Activated CD4-positive, alpha-beta T cell treated with anti-CD3 and anti-CD28 coated beads for 24 hours (primary cell): ENCODE data around the gene RGS7.
"Not testable (repeated sequence)": the region's sequence is repeated elsewhere in the genome, so short reads cannot be mapped to it uniquely, and the experiment has no call there.

Source experiments
- DNase-seq, 2 donors: peaks; one replicate each; pipeline ENCODE4 v3.0.0-alpha.2; 2020; ENCODE audit warnings: low read depth in 2 of 2

The RGS7 gene

DNA sequence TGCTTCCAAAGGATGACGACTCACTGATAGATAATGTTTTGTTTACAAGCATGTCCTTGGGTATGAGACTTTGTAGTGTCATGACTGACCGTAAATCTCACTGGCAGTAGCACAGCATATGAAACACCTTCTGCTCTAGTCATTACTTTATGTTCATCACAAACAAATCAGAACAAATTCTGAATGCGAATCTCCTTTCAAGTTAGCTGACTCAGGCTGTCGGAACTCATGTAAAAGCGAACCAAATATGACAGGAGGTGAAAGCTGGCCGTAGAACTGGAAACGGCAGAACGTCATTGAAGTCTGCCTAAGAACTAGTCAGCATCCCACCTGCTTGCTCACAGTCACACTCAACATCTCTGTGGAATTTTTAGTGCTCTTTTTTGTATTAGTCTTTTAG, 143.9 kb downstream of the RGS7 start:
- no peak for DNase-seq

DNA sequence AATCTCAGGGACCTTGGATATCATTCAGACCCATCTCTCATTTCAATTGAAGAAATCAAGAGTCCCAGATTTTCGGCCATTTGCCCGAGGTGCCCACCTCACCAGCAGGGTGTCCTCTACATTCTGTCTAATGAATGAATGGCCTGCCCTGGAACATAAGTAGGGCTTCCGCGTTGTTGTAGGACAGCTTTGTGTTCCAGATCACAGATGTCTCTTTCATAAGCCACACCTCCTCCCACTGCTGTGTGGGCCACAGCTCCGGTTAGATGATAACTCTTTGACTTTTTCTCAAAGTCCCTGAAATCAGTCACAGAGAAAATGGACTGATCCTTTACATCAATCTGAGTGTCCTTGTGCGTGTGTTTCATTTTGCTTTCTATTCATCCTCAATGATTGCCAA, 144.4 kb downstream of the RGS7 start:
- no peak for DNase-seq

DNA sequence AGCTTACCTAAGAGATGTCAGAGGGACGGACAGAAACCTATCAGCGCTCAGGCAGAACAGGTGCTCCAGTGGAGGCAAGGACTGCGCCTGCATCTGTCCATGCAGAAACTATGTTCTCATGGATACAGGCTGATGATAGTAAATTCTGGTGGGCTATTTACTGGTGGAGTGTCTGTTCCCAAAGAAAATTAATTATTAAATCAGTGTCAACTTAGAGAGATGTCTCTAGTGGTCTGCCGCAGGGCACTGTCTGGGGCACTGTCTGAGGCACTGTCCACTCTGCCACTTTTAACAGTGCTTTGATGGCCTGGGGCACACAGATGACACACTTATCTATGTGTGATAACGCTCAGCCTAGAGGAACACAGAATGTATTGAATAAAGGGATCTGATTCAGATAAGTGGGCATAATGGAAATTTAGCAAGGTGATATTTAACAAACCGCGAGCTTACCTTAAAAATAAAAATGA, 148.1 kb downstream of the RGS7 start:
- DNase-seq = no peak

- DNase-seq = no peak
Measured at GRCh38 chr1:241203817-241204216, 153.2 kb downstream of the RGS7 start.

DNA sequence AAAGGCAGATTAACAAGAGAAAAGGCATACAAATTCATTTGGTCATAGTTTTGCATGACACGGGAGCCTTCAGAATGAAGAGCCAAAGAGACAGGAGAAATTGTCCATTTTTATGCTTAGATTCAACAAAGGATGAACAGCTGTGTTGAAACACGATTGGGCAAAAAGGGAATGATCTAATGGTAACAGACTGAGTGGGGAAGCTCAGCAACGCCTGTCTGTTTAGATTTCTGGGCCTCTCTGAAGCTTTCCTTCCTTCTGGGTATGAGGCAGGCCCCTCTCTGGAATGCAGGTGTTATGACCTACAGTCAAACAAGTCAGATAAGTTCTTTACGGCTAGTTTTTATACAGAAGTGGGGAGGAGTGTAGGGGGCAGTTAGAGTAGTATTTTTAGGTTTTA, 154.6 kb downstream of the RGS7 start:
- no peak for DNase-seq

GRCh38 chr1:241186716-241187115, 170.3 kb downstream of the RGS7 start:
- DNase-seq = no peak

DNA sequence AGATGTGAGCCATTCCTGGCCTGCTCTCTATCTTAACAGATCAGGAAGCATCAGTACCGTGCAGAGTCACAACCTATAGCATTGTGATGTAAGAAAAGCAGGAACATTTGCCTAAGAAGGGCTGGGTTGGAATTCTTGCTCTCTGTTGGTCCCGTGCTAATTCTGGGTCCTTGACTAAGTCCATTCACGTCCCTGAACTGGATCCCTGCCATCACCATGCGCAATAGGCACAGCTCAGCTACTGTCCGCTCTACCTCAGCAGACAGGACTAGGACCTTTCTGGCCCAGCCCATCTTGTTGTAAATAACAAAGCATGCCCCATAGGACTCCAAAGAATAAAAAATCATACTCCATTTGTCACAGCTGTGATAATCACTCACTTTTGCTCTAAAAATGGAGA, 175.0 kb downstream of the RGS7 start:
- no peak for DNase-seq

- no peak for DNase-seq
Measured at GRCh38 chr1:241181471-241181870, 175.5 kb downstream of the RGS7 start.

DNA sequence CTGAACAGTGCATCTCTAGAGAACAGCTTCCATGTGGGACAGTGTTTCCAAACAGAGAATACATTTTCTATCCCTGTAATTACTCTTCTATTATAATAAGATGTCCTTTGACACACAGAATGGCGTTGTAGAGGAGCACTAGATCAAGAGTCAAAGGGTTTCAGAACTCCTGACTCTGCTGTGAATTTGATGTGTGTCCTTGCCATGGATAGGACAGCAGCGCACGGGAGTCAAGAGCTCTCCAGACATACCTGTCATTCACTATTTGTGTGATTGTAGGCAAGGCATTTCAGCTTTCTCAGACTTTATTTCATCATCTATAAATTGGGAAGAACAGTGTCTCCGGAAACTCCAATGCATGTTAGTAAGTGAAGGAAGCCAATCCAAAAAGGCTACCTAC, 176.4 kb downstream of the RGS7 start:
- DNase-seq = no peak

- DNase-seq = no peak
Measured at GRCh38 chr1:241177660-241178059, 179.3 kb downstream of the RGS7 start.

GRCh38 chr1:241172486-241172885, 184.5 kb downstream of the RGS7 start:
- DNase-seq = no peak

- DNase-seq = no peak
Measured at GRCh38 chr1:241171991-241172390, 185.0 kb downstream of the RGS7 start.

DNA sequence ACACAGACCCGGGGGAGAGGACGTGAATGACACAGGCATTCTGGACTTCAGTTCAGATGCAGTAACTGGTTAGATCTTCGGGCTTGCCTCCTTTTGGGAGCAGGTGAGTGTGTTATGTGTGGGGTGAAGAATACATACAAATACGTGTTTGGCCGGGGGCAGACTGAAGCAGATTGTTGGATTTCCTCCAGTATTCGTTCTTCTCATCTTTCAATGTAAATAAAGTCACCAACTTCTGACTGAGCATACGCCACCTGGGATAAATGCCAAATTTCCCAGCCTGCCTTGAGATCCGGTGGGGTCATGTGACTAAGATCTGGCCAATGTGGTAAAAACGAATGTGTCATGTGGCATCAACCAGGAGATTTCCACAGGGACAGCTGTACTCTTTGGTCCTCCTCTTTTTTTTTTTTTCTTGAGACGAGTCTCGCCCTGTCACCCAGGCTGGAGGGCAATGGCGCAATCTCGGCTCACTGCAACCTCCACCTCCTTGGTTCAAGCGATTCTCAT, 189.8 kb downstream of the RGS7 start:
- no peak for DNase-seq

GRCh38 chr1:241166625-241167024, 190.4 kb downstream of the RGS7 start:
- DNase-seq = no peak

- not testable (repeated sequence) for DNase-seq
Measured at GRCh38 chr1:241165256-241165655, 191.7 kb downstream of the RGS7 start.

DNA sequence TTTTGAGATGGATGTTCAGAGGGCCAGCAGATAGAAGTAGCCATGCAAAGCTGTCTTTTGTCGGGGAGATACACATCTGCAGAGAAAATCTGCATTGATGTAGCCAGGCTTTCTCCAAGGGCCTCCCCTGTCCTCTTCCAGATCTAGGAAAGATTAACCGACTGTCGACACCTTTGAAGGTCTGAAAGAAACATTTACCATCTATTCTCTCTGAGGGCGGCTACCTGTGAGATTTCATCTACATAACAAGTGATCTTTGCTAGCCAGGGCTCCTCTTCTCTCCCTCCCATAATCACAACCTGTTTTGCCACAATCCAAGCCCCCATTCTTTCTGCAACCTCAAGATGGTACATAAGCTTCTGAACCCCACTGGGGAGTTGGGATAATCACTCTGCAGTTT, 193.6 kb downstream of the RGS7 start:
- no peak for DNase-seq

DNA sequence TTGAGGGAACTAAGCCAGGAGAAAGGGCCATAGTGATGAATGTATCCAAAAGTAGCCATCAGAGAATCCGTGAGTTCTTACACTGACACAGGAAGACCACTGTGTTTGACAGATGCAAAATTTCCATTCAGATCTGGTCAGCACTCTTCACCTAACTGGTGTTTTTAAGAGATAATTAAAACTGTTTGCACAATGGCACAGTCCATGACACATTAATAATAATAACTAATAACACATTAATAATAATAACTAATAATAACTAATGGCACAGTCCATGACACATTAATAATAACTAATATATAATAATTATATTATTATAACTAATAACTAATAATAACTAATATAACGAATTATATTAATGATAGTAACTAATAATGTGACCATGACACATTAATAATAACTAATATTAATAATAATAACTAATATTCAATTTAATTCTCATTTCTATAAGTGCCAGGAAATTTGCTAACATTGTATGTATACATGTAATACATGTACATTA, 195.8 kb downstream of the RGS7 start:
- no peak for DNase-seq

- DNase-seq = no peak
Measured at GRCh38 chr1:241157435-241157834, 199.6 kb downstream of the RGS7 start.

GRCh38 chr1:241156231-241156965, 200.6 kb downstream of the RGS7 start:
- DNase-seq = no peak

DNA sequence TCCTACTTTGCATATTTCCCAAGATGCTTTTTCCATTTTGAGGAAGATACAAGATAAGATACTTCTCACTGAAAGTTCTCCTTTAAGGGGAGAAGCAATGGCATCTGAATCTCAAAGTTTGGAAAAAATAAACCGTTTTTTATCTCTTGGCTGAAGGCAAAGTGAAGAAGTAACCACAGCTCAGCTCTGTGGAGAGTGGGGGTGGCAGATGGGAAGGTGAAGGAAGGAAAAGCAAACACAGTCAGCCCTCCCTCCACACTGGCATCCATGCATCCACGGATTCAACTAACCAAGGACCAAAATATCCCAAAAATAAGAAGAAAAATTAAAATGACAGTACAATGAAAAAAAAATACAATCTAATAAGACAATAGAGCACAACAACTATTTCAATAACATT, 211.1 kb downstream of the RGS7 start:
- no peak for DNase-seq

- no peak for DNase-seq
Measured at GRCh38 chr1:241143765-241144442, 213.1 kb downstream of the RGS7 start.

GRCh38 chr1:241142493-241142892, 214.5 kb downstream of the RGS7 start:
- no peak for DNase-seq

GRCh38 chr1:241141646-241142045, 215.4 kb downstream of the RGS7 start:
- not testable (repeated sequence) for DNase-seq
